ENCODE data around the gene PLD1.

DNA sequence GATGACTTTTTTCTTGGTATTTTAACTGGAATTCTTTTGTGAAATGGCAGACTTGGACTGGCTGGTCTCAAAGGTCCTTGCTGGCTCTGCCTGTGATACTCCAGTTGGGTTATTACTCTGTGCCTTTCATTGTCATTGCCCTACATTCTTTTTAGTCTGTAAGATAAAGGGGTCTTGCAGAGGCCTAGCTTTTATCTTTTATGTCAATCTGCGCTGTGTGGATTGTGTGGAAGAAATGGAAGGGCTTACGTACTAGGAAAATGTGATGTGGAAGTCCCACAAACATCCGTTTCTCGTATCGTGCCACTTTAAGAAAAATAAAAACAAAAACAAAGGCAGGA lies 24.1 kb upstream of the PLD1 start:
- TF ChIP-seq, protein P1, sequence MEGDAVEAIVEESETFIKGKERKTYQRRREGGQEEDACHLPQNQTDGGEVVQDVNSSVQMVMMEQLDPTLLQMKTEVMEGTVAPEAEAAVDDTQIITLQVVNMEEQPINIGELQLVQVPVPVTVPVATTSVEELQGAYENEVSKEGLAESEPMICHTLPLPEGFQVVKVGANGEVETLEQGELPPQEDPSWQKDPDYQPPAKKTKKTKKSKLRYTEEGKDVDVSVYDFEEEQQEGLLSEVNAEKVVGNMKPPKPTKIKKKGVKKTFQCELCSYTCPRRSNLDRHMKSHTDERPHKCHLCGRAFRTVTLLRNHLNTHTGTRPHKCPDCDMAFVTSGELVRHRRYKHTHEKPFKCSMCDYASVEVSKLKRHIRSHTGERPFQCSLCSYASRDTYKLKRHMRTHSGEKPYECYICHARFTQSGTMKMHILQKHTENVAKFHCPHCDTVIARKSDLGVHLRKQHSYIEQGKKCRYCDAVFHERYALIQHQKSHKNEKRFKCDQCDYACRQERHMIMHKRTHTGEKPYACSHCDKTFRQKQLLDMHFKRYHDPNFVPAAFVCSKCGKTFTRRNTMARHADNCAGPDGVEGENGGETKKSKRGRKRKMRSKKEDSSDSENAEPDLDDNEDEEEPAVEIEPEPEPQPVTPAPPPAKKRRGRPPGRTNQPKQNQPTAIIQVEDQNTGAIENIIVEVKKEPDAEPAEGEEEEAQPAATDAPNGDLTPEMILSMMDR (conservative IDR thresholded peaks at IDR 0.05): no peak
- TF ChIP-seq EZH2 (IDR thresholded peaks at IDR 0.05; ENCODE audit: low read depth): no peak

Measured in PC-9 (cell line).